Ovary (tissue), 3 donors: ENCODE results near the gene SYNDIG1L.

Source experiments
- CTCF ChIP-seq, 3 donors: fragments of 450-650 bp in 2 of 3; fragments of 200-600 bp in 1 of 3; IDR thresholded peaks; one replicate each; pipeline versions ENCODE4 v1.5.1 to v1.8.0; 2016 to 2022; ENCODE audit warnings: antibody characterized with exemption in 3 of 3, mild to moderate bottlenecking in 1 of 3
- EP300 ChIP-seq: sonication (generic); formaldehyde crosslinking; IDR thresholded peaks from one replicate; pipeline ENCODE4 v1.6.1; 2017; ENCODE audit warnings: antibody characterized with exemption
- POLR2A ChIP-seq: fragments of 450-650 bp; IDR thresholded peaks from one replicate; pipeline ENCODE4 v1.6.1; 2017; ENCODE audit warnings: antibody characterized with exemption, mild to moderate bottlenecking, moderate library complexity
- donor health status: DM: no; HTN: no; CAD: no.

- TF ChIP-seq CTCF (IDR thresholded peaks at IDR 0.05), result no peak
- no peak for TF ChIP-seq EP300
- TF ChIP-seq POLR2A, result no peak
These were observed 43.8 kb downstream of the SYNDIG1L start for GRCh38 chr14:74382231-74382630.
